HCT116 (cell line): ENCODE results near the gene SAG. TPM values are rescaled to one million over a fixed set of nuclear protein-coding genes. Genes with fewer than 3 reads are reported as not detected.

Experiments
- ATAC-seq: fragments of 200-7000 bp; cut with Tn5 transposase; 2 replicates; pipeline ENCODE4 v1.9.1; 2020; ENCODE audit warnings: mild to moderate bottlenecking, moderate library complexity
- BruUV-seq: library from RNA; stranded (reverse); fragments of 400-500 nt; replicated peaks from 2 replicates; lab custom pipeline; 2021; lab: Mats Ljungman, UMichigan
- CTCF ChIA-PET: fragments of 300-600 bp; sonication (Branson Sonifier 250); formaldehyde crosslinking; loops from one replicate; lab custom pipeline; 2021; ENCODE audit warnings: antibody characterized with exemption; lab: Charles Lee
- POLR2A ChIA-PET: fragments of 300-600, 350-600 bp; sonication (Branson Sonifier 250); formaldehyde crosslinking; loops from one replicate; lab custom pipeline; 2021; ENCODE audit warnings: antibody characterized with exemption; lab: Charles Lee
- RAD21 ChIA-PET, 2 experiments: fragments of 300-600 bp; sonication (Branson Sonifier 250); formaldehyde crosslinking; loops; one replicate each; lab custom pipeline; 2023; ENCODE audit warnings: low total read pairs in 2 of 2; ENCODE audit not compliant: uncharacterized antibody in 2 of 2, unreplicated experiment in 2 of 2, low non-redundant PET in 1 of 2; lab: Charles Lee
- DNase-seq: peaks from one replicate; pipeline ENCODE4 v3.0.0-alpha.2; 2010; ENCODE audit warnings: low read depth, low spot score
- H2AFZ ChIP-seq: fragments of 200-600 bp; shearing (Covaris generic), sonication (generic); 2 replicates; pipeline ENCODE4 v1.6.1; 2017; ENCODE audit warnings: low read depth, mixed run types, mixed read lengths, antibody characterized with exemption, low read length; ENCODE audit not compliant: poor library complexity, severe bottlenecking
- H3K27ac ChIP-seq: 2 replicates; pipeline ENCODE4 v1.5.1; 2012; ENCODE audit warnings: low read depth, low read length
- H3K27me3 ChIP-seq: fragments of 200-600 bp; sonication (generic); 2 replicates; pipeline ENCODE4 v1.6.1; 2016; ENCODE audit warnings: mixed run types, low read length, mixed read lengths; ENCODE audit not compliant: insufficient read depth
- H3K36me3 ChIP-seq, 2 experiments: fragments of 200-500 bp in 1 of 2; fragments of 200-600 bp in 1 of 2; sonication (Bioruptor generic) in 1 of 2; sonication (generic) in 1 of 2; 2 replicates each; pipeline versions ENCODE4 v1.5.1 to v1.6.1; 2014 to 2016; ENCODE audit warnings: low read length in 2 of 2, inconsistent platforms in 1 of 2, mixed read lengths in 1 of 2, mixed run types in 1 of 2; ENCODE audit not compliant: insufficient read depth in 2 of 2, control insufficient read depth in 1 of 2
- H3K4me1 ChIP-seq, 2 experiments: fragments of 200-600 bp in 1 of 2; sonication (generic) in 1 of 2; 2 replicates each; pipeline versions ENCODE4 v1.5.1 to v1.6.1; 2012 to 2017; ENCODE audit warnings: low read length in 2 of 2, inconsistent platforms in 1 of 2, mild to moderate bottlenecking in 1 of 2, mixed read lengths in 1 of 2, mixed run types in 1 of 2, moderate library complexity in 1 of 2; ENCODE audit not compliant: insufficient read depth in 2 of 2, control insufficient read depth in 1 of 2
- H3K4me2 ChIP-seq: fragments of 200-600 bp; sonication (generic); 2 replicates; pipeline ENCODE4 v1.6.1; 2017; ENCODE audit warnings: mixed run types, low read length, mixed read lengths
- H3K4me3 ChIP-seq, 2 experiments: fragments of 200-600 bp in 1 of 2; sonication (generic) in 1 of 2; replicated peaks in 1 of 2; 2 replicates each; pipeline ENCODE4 v1.5.1; 2011 to 2016; ENCODE audit warnings: low read length in 2 of 2, control low read depth in 1 of 2, low read depth in 1 of 2, mild to moderate bottlenecking in 1 of 2, mixed read lengths in 1 of 2, mixed run types in 1 of 2
- H3K79me2 ChIP-seq: fragments of 200-600 bp; sonication (generic); 2 replicates; pipeline ENCODE4 v1.6.1; 2017; ENCODE audit warnings: mild to moderate bottlenecking, mixed run types, low read length, moderate library complexity, mixed read lengths; ENCODE audit not compliant: insufficient read depth
- H3K9ac ChIP-seq: fragments of 200-600 bp; sonication (generic); 2 replicates; pipeline ENCODE4 v1.6.1; 2016; ENCODE audit warnings: low read length, mixed read lengths
- H3K9me2 ChIP-seq: fragments of 200-600 bp; sonication (generic), shearing (Covaris generic); 2 replicates; pipeline ENCODE4 v1.6.1; 2017; ENCODE audit warnings: mixed run types, mild to moderate bottlenecking, moderate library complexity; ENCODE audit not compliant: insufficient read depth
- H3K9me3 ChIP-seq, 2 experiments: fragments of 200-500 bp in 1 of 2; fragments of 200-600 bp in 1 of 2; sonication (Bioruptor generic) in 1 of 2; sonication (generic) in 1 of 2; 2 replicates each; pipeline ENCODE4 v1.6.1; 2014 to 2017; ENCODE audit warnings: low read length in 2 of 2, mixed read lengths in 2 of 2, inconsistent platforms in 1 of 2, low read depth in 1 of 2, mild to moderate bottlenecking in 1 of 2, mixed run types in 1 of 2, moderate library complexity in 1 of 2; ENCODE audit not compliant: control insufficient read depth in 1 of 2, insufficient read depth in 1 of 2
- H4K20me1 ChIP-seq: fragments of 200-600 bp; sonication (generic), shearing (Covaris generic); 2 replicates; pipeline ENCODE4 v1.6.1; 2017; ENCODE audit warnings: mixed run types, mild to moderate bottlenecking, moderate library complexity; ENCODE audit not compliant: insufficient read depth
- CBX3 ChIP-seq: IDR thresholded peaks from 2 replicates; pipeline ENCODE4 v1.6.1; 2012; ENCODE audit warnings: low read depth
- CEBPB ChIP-seq: IDR thresholded peaks from 2 replicates; pipeline ENCODE4 v1.6.1; 2012; ENCODE audit warnings: low read depth
- EGR1 ChIP-seq: IDR thresholded peaks from 2 replicates; pipeline ENCODE4 v1.6.1; 2012; ENCODE audit warnings: low read depth
- ELF1 ChIP-seq: IDR thresholded peaks from 2 replicates; pipeline ENCODE4 v1.6.1; 2012; ENCODE audit warnings: low read depth, borderline replicate concordance
- EZH2phosphoT487 ChIP-seq: fragments of 200-600 bp; IDR thresholded peaks from 2 replicates; pipeline ENCODE4 v1.6.1; 2018; ENCODE audit warnings: antibody characterized with exemption, borderline replicate concordance
- FOSL1 ChIP-seq: IDR thresholded peaks from 2 replicates; pipeline ENCODE4 v1.6.1; 2012; ENCODE audit warnings: low read depth
- JUND ChIP-seq: IDR thresholded peaks from 2 replicates; pipeline ENCODE4 v1.6.1; 2012
- POLR2A ChIP-seq: IDR thresholded peaks from 2 replicates; pipeline ENCODE4 v1.7.0; 2011; ENCODE audit warnings: borderline replicate concordance; ENCODE audit not compliant: insufficient read depth, insufficient read length; ENCODE audit errors: extremely low read depth
- SIN3A ChIP-seq: IDR thresholded peaks from 2 replicates; pipeline ENCODE4 v1.6.1; 2012; ENCODE audit warnings: low read depth
- SP1 ChIP-seq: IDR thresholded peaks from 2 replicates; pipeline ENCODE4 v1.6.1; 2012; ENCODE audit warnings: low read depth
- SRF ChIP-seq: IDR thresholded peaks from 2 replicates; pipeline ENCODE4 v1.6.1; 2012; ENCODE audit warnings: low read depth
- TCF7L2 ChIP-seq: IDR thresholded peaks from 2 replicates; pipeline ENCODE4 v1.7.0; 2011; ENCODE audit warnings: borderline replicate concordance, inconsistent platforms; ENCODE audit not compliant: insufficient read depth, insufficient read length; ENCODE audit errors: extremely low read depth
- YY1 ChIP-seq: IDR thresholded peaks from 2 replicates; pipeline ENCODE4 v1.6.1; 2011; ENCODE audit warnings: low read length, low read depth, moderate library complexity, mild to moderate bottlenecking; ENCODE audit not compliant: insufficient replicate concordance; ENCODE audit errors: extremely low read depth
- ZBTB33 ChIP-seq: IDR thresholded peaks from 2 replicates; pipeline ENCODE4 v1.6.1; 2011; ENCODE audit warnings: mild to moderate bottlenecking, low read length, moderate library complexity; ENCODE audit not compliant: insufficient replicate concordance; ENCODE audit errors: extremely low read depth
- ZFX ChIP-seq: fragments of 450-650 bp; IDR thresholded peaks from 2 replicates; pipeline ENCODE4 v1.6.1; 2017
- ZNF274 ChIP-seq: fragments of 200-500 bp; sonication (Bioruptor generic); IDR thresholded peaks from 2 replicates; pipeline ENCODE4 v1.6.1; 2014; ENCODE audit warnings: mild to moderate bottlenecking, low read depth, low read length, inconsistent platforms
- intact Hi-C: fragments of 100-400 bp; cut with micrococcal nuclease; formaldehyde crosslinking; loops from 2 replicates; pipeline ENCODE4 v1.10.0; 2022
- total RNA-seq: library from RNA; stranded (reverse); gene quantifications from one replicate; pipeline ENCODE4 v1.2.1, GENCODE V29; 2021; ENCODE audit not compliant: unreplicated experiment

Gene SAG
- total RNA-seq, 1 experiment from 2014 or later: not detected

- H3K4me3 ChIP-seq: no peak overlapping the region
- H3K4me2 ChIP-seq: no peak overlapping the region
- no peaks in the 10 kb centered on the region for H3K9me2 ChIP-seq
- TF ChIP-seq EZH2phosphoT487 (no peak), EGR1 (no peak), SP1 (no peak), CEBPB (no peak), POLR2A (no peak), SIN3A (no peak), YY1 (no peak), ZFX (no peak), ZBTB33 (no peak), SRF (no peak), ELF1 (no peak), JUND (no peak), FOSL1 (no peak), ZNF274 (no peak), CBX3 (no peak), TCF7L2 (no peak)
- ChIA-PET RAD21 (no interaction called here), CTCF (no interaction called here), POLR2A (no interaction called here)
- H3K79me2 ChIP-seq: peaks cover 25% of the 10 kb centered on the region
- ATAC-seq: no peak
- 0 out of 2 replicates have a peak, but pooled peaks cover 3% of the 10 kb centered on the region for H4K20me1 ChIP-seq
- no peaks in the 10 kb centered on the region for H3K27me3 ChIP-seq
- H3K4me1 ChIP-seq: no peaks in the 10 kb centered on the region
- peaks cover 63 to 74% of the 10 kb centered on the region in 2 experiments for H3K36me3 ChIP-seq
- no peak overlapping the region for H3K9ac ChIP-seq
- intact Hi-C loops: no loop called here
- BruUV-seq: no TSS peak
- DNase-seq: no peak
- H2AFZ ChIP-seq: no peak overlapping the region
- no peaks in the 10 kb centered on the region for H3K9me3 ChIP-seq
- H3K27ac ChIP-seq: no peak overlapping the region
Observed at GRCh38 chr2:233270366-233270765, 37.2 kb upstream of the SAG start.
